ENCODE results near the gene SIMC1.

DNA sequence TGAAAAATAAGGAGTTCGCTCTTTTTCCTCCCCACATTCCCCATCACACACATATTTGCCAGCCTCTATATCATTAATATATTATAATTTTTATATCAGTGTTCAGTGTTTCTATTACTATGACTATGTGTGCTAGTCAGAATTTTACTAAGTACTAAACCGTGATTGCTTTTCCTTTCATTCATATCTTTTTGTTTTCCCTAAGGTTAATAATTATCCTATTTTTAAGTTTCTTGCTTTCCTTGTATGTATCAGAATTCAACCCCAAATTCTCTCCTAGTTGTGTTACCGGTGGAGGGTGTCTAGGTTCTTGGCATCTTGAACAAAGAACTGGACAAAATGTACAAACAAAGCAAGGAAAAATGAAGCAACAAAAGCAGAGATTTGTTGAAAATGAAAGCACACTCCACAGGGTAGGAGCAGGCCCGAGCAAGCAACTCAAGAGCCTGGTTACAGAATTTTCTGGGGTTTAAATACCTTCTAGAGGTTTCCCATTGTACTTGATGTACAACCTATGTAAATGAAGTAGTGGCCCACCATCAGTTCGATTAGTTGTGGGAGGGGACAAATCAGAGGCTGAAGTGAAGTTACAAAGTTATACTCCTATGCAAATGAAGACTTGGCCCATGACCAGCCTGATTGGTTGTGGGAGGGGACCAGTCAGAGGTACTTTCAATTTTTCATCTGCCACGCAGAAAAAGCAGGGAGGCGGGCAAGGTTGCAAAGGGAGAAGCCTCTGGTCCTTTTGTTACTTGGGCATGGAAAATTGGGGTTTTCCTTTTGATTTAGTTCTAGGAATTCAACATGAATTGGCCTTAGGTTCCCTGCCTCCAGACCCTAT, 79.5 kb downstream of the SIMC1 start:
- TF ChIP-seq, protein P1, sequence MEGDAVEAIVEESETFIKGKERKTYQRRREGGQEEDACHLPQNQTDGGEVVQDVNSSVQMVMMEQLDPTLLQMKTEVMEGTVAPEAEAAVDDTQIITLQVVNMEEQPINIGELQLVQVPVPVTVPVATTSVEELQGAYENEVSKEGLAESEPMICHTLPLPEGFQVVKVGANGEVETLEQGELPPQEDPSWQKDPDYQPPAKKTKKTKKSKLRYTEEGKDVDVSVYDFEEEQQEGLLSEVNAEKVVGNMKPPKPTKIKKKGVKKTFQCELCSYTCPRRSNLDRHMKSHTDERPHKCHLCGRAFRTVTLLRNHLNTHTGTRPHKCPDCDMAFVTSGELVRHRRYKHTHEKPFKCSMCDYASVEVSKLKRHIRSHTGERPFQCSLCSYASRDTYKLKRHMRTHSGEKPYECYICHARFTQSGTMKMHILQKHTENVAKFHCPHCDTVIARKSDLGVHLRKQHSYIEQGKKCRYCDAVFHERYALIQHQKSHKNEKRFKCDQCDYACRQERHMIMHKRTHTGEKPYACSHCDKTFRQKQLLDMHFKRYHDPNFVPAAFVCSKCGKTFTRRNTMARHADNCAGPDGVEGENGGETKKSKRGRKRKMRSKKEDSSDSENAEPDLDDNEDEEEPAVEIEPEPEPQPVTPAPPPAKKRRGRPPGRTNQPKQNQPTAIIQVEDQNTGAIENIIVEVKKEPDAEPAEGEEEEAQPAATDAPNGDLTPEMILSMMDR (conservative IDR thresholded peaks at IDR 0.05; ENCODE audit: low read length): no peak
- TF ChIP-seq EZH2phosphoT487 (IDR thresholded peaks at IDR 0.05; ENCODE audit: borderline replicate concordance, low read depth, low read length): no peak
